ENCODE measurements around the gene KCNQ1. TPM values are rescaled to one million over a fixed set of nuclear protein-coding genes. Genes with fewer than 3 reads are reported as not detected.
A peak's percentile ranks its signal among the peaks of the same experiment; 100 is the strongest.

The KCNQ1 gene
- total and polyA plus RNA-seq, 2 of the 13 experiments (the other 11 are each of a cell fraction or from before 2014, with no cell fraction given): 0.02 to 0.08 TPM

GRCh38 chr11:2420502-2421225, 24.1 kb upstream of the KCNQ1 start (continued):
- TF ChIP-seq RFX5 (IDR thresholded peaks at IDR 0.05; ENCODE audit: low read depth, low read length) (no peak), ZBTB44 (CRISPR knock-in tag; IDR thresholded peaks at IDR 0.05) (no peak), CBX2 (IDR thresholded peaks at IDR 0.05; ENCODE audit: low read depth, low read length) (no peak), CBX2 (CRISPR knock-in tag; IDR thresholded peaks at IDR 0.05; ENCODE audit: low read depth) (no peak), MYNN (CRISPR knock-in tag; IDR thresholded peaks at IDR 0.05; ENCODE audit: low read depth) (no peak), SOX13 (IDR thresholded peaks at IDR 0.05) (no peak), SOX13 (CRISPR knock-in tag; conservative IDR thresholded peaks at IDR 0.05 in 1 of 2, IDR thresholded peaks at IDR 0.05 in 1 of 2) (no peak), HCFC1 (IDR thresholded peaks at IDR 0.05; ENCODE audit: low read depth, low read length) (no peak), ZNF570 (CRISPR knock-in tag; IDR thresholded peaks at IDR 0.05; ENCODE audit: borderline replicate concordance) (no peak), ZNF674 (CRISPR knock-in tag; IDR thresholded peaks at IDR 0.05; ENCODE audit: low read depth) (no peak), ZNF33B (CRISPR knock-in tag; IDR thresholded peaks at IDR 0.05) (no peak), RARA (CRISPR knock-in tag; IDR thresholded peaks at IDR 0.05) (no peak), ZFX (CRISPR knock-in tag; IDR thresholded peaks at IDR 0.05; ENCODE audit: low read depth) (peak; percentile 85), AHDC1 (CRISPR knock-in tag; IDR thresholded peaks at IDR 0.05; ENCODE audit: borderline replicate concordance) (no peak), CHD4 (IDR thresholded peaks at IDR 0.05; ENCODE audit: borderline replicate concordance, low read length) (no peak), ZNF775 (CRISPR knock-in tag; IDR thresholded peaks at IDR 0.05; ENCODE audit: borderline replicate concordance) (no peak)
- TF ChIP-seq, protein P1, sequence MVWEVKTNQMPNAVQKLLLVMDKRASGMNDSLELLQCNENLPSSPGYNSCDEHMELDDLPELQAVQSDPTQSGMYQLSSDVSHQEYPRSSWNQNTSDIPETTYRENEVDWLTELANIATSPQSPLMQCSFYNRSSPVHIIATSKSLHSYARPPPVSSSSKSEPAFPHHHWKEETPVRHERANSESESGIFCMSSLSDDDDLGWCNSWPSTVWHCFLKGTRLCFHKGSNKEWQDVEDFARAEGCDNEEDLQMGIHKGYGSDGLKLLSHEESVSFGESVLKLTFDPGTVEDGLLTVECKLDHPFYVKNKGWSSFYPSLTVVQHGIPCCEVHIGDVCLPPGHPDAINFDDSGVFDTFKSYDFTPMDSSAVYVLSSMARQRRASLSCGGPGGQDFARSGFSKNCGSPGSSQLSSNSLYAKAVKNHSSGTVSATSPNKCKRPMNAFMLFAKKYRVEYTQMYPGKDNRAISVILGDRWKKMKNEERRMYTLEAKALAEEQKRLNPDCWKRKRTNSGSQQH (CRISPR knock-in tag; IDR thresholded peaks at IDR 0.05; ENCODE audit: low read depth): no peak

Measured in HepG2 (cell line).